NCI-H2081 treated with DMSO at 0.1 percent for 48 hours (cell line): Measurements from ENCODE around the gene SSR4.

ENCODE experiments used
- DNase-seq: peaks from one replicate; lab custom pipeline; 2025; lab: John Stamatoyannopoulos, UW

Gene SSR4

DNA sequence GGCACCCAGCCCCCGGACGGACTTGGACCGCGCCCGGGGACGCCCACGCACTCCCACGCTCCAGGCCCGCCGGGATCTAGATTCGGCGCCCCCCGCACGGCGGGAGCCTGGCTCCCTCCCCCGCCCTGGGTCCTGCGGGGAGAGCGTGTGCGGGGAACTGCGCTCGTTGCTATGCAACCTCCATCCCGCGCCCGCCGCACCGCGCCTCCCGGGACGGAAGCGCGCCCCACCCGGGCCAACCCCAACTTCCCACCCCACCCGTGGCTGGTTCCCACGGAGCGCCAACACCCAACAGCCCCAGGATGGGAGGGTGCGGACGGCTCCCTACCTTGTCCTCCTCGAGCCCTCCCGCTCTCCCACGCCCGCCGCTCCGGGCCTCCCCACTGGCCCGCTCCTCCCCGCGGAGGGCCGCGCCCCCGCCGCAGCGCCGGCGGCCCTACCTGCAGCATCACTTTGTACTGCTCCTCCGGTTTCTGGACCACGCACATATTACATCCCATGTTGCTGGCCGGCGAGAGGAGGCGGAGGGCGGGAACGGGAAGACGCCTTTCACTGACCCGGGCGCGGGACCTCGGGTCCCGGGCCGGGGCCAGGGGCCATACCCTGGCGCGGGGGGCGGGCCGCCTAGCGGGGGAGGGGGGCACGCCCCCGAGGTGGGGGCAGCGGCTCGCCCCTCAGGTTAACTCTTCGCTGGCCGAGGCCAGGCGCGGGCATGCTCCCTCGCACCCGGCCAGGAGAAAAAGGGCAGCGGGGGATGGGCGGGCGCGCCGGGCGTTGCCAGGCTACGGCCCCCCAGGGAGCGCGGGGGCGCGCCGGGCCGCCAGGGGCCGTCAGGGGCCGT, 35.6 kb downstream of the SSR4 start, which contains the start of gene PDZD4:
TSS of gene PDZD4 (minus strand) at position 746 of the 841 bp plus-strand sequence. CDS start at position 500, 246 bp downstream.
- DNase-seq: no peak

DNA sequence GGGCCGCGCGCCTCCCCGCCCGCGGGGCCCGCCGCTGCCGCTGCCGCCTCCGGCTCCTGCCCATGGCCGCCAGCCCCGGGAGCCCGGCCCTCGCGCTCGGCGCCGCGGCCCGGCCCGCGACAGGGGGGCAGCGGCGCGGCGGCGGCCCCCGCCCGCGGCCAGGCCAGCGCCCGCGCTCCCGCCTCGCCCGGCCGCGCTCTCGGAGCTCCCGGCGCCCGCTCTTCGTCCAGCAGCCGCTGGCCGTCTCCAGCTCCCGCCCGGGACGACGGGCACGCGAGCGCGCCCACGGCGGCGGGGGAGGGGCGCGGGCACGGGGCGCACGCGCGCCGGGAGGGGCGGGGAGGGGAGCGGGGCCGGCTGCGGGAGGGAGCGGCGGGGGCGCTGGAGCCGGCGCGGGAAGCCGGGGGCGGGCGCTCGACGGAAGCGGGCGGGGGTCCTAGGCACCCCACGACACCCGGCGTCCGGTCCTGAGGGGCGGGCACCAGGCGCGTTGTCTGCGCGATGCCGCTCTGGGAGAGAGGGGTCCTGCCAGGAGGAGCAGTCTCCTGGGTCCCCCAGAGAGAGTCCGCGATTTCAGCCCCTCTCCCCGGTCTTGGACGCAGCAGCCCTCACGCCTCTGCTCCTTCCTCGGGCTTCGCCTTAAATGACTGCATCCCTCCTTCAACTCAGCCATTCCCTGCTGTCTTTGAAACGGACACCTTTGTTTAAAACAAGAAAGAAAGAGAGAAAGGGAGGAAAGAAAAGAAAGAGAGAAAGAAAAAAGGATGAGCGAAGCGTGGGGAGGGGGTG, 36.4 kb downstream of the SSR4 start:
- DNase-seq: no peak

- no peak for DNase-seq
Observed at GRCh38 chrX:153831429-153832150, 37.1 kb downstream of the SSR4 start.

DNA sequence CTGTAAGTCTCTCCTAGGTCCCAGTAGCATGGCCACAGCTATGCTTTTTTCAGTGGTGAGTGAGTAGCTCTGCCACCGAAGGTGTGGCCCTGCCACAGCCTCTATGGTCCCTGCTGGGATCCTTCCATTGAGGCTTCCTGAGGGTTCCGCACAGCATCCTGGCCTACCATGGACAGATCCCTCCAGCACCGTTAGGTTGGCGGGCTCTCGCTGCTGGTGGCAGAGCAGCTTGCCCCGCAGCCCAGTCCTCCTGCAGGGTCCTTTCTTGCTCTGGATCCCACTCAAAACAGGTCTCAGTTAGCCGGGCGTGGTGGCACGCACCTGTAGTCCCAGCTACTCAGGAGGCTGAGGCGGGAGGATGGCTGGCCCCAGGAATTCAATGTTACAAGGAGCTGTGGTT, 38.3 kb downstream of the SSR4 start:
- no peak for DNase-seq

GRCh38 chrX:153836921-153837320, 42.5 kb downstream of the SSR4 start:
- DNase-seq: no peak

GRCh38 chrX:153844509-153845082, 50.1 kb downstream of the SSR4 start:
- DNase-seq: no peak

DNA sequence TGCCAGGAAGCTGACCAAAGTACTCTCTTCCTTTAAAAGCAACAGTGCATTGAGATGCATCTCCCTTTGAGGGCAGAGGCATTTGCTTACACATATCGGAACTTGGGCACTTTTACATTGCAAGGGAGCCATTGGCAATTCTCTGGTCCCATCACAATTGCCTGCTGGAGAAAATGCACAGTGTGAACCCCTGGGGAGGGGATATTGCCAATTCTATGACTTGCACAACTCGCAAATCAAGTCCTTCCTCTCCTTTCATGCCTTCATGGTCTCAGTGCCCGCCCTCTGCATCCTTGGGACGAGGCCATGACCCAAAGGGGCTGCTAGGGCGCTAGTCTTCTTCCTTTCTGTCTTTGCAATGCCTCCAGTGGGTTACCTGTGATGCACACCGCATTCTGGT, 50.7 kb downstream of the SSR4 start:
- DNase-seq: no peak

DNA sequence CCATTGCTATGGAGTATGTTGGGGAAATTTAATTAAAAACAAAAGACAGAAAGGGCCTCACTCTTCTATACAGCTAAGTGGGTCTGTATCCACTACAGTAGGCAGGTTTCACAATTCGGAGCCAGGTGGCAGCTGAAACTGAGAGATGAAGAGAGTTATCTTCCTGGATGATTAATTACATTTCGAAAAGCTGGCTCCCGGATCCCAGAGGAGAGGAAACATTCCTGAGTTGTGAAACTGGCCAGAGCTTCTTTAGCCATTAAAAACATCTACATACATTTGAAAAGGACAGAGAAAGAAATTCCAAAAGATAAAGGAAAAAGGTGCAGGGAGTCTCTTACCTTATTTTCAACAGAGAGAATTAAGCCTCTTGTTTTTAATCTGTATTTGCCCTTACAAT, 51.4 kb downstream of the SSR4 start:
- DNase-seq: no peak
